Calu3 (cell line): Measurements from ENCODE around the gene TRIM8. TPM values are rescaled to one million over a fixed set of nuclear protein-coding genes. Genes with fewer than 3 reads are reported as not detected.

Source experiments
- BruUV-seq: library from RNA; stranded (reverse); fragments of 400-500 nt; replicated peaks from 2 replicates; lab custom pipeline; 2021; lab: Mats Ljungman, UMichigan
- CTCF ChIA-PET: fragments of 300-600 bp; sonication (Branson Sonifier 250); formaldehyde crosslinking; loops from one replicate; lab custom pipeline; 2022; ENCODE audit warnings: antibody characterized with exemption; lab: Charles Lee
- DNase-seq: peaks from one replicate; pipeline ENCODE4 v3.0.0; 2022
- H3K27ac Mint-ChIP-seq: one replicate; pipeline ENCODE4 v1.8.0; 2022; ENCODE audit warnings: mixed read lengths; ENCODE audit not compliant: unreplicated experiment
- H3K27me3 Mint-ChIP-seq: one replicate; pipeline ENCODE4 v1.8.0; 2022; ENCODE audit warnings: mixed read lengths; ENCODE audit not compliant: unreplicated experiment
- H3K36me3 Mint-ChIP-seq: one replicate; pipeline ENCODE4 v1.8.0; 2022; ENCODE audit warnings: mild to moderate bottlenecking, moderate library complexity, mixed read lengths; ENCODE audit not compliant: insufficient read depth, unreplicated experiment
- H3K4me1 Mint-ChIP-seq: one replicate; pipeline ENCODE4 v1.8.0; 2022; ENCODE audit warnings: mild to moderate bottlenecking, low read depth, mixed read lengths; ENCODE audit not compliant: unreplicated experiment
- H3K4me3 Mint-ChIP-seq: one replicate; pipeline ENCODE4 v1.8.0; 2022; ENCODE audit warnings: mild to moderate bottlenecking, low read depth, moderate library complexity, mixed read lengths; ENCODE audit not compliant: unreplicated experiment
- H3K9me3 Mint-ChIP-seq: one replicate; pipeline ENCODE4 v1.8.0; 2022; ENCODE audit warnings: low read depth, mixed read lengths; ENCODE audit not compliant: unreplicated experiment
- CTCF ChIP-seq: fragments of 200-600 bp; IDR thresholded peaks from one replicate; pipeline ENCODE4 v1.8.0; 2022; ENCODE audit warnings: antibody characterized with exemption; ENCODE audit not compliant: unreplicated experiment
- intact Hi-C: fragments of 100-400 bp; cut with micrococcal nuclease; formaldehyde crosslinking; loops from one replicate; pipeline ENCODE4 v1.10.0; 2022; ENCODE audit not compliant: unreplicated experiment
- total RNA-seq: library from RNA; stranded (reverse); gene quantifications from 2 replicates; pipeline ENCODE4 v1.2.3, GENCODE V29; 2022

Gene TRIM8
- total RNA-seq, 1 experiment from 2014 or later: 52.1 TPM

GRCh38 chr10:102646610-102647442, 2.5 kb downstream of the TRIM8 start:
- CTCF ChIA-PET: interaction anchor here (0.9 to 1.6 kb wide), 7 partner anchors 18 to 144 kb away, joined by 3 to 7 read pairs (median 3); partner anchors contain the start of genes ACTR1A and SUFU
- intact Hi-C loops: loop anchor here (10.0 kb wide), 1 partner anchor 142 kb away; the partner anchor contains the start of genes ACTR1A and SUFU
- DNase-seq: no peak
- peaks cover 21% of the 10 kb centered on the region for H3K4me1 Mint-ChIP-seq
- no TSS peak for BruUV-seq
- no peaks in the 10 kb centered on the region for H3K27me3 Mint-ChIP-seq
- H3K4me3 Mint-ChIP-seq: peak overlapping the region; percentile 90
- peak overlapping the region; percentile 96 for H3K27ac Mint-ChIP-seq
- TF ChIP-seq CTCF: no peak
- no peaks in the 10 kb centered on the region for H3K9me3 Mint-ChIP-seq
- peaks cover 52% of the 10 kb centered on the region for H3K36me3 Mint-ChIP-seq

- H3K36me3 Mint-ChIP-seq: peaks cover 43% of the 10 kb centered on the region
- H3K4me1 Mint-ChIP-seq: peaks cover 21% of the 10 kb centered on the region
- CTCF ChIA-PET: no interaction called here
- no peak overlapping the region for H3K4me3 Mint-ChIP-seq
- no peaks in the 10 kb centered on the region for H3K9me3 Mint-ChIP-seq
- DNase-seq: no peak
- no TSS peak for BruUV-seq
- no peaks in the 10 kb centered on the region for H3K27me3 Mint-ChIP-seq
- no peak for TF ChIP-seq CTCF
- no peak overlapping the region for H3K27ac Mint-ChIP-seq
- intact Hi-C loops: loop anchor here (10.0 kb wide), 1 partner anchor 143 kb away; the partner anchor contains the start of genes ACTR1A and SUFU
These were observed 3.4 kb downstream of the TRIM8 start for GRCh38 chr10:102647443-102648268.

GRCh38 chr10:102648269-102648888, 4.1 kb downstream of the TRIM8 start:
- Mint-ChIP-seq H3K4me3 (peak overlapping the region; percentile 40), H3K27me3 (no peaks in the 10 kb centered on the region), H3K27ac (no peak overlapping the region), H3K4me1 (peaks cover 27% of the 10 kb centered on the region), H3K36me3 (peaks cover 36% of the 10 kb centered on the region), H3K9me3 (no peaks in the 10 kb centered on the region)
- intact Hi-C loops: loop anchor here (10.0 kb wide), 1 partner anchor 144 kb away; the partner anchor contains the start of genes ACTR1A and SUFU
- no peak for DNase-seq
- no TSS peak for BruUV-seq
- TF ChIP-seq CTCF: no peak
- CTCF ChIA-PET: no interaction called here
